WI38 (cell line): Measurements from ENCODE around the gene RAD51AP2.

Source experiments
- H3K4me3 ChIP-seq: 2 replicates; pipeline ENCODE4 v1.5.1; 2011; ENCODE audit warnings: low read depth, mild to moderate bottlenecking, control low read depth, low read length
- CTCF ChIP-seq: IDR thresholded peaks from 2 replicates; pipeline ENCODE4 v1.5.1; 2012; ENCODE audit warnings: low read depth, mild to moderate bottlenecking, control low read depth, low read length

Gene RAD51AP2

GRCh38 chr2:17541531-17541950 lies 23.3 kb upstream of the RAD51AP2 start:
- TF ChIP-seq CTCF = no peak
- no peak overlapping the region for H3K4me3 ChIP-seq

GRCh38 chr2:17540813-17541530 lies 22.7 kb upstream of the RAD51AP2 start:
- peak overlapping the region; percentile 53 for H3K4me3 ChIP-seq
- no peak for TF ChIP-seq CTCF

- no peak for TF ChIP-seq CTCF
- H3K4me3 ChIP-seq = peak within 1 kb of the TSS; percentile 53
Observed at GRCh38 chr2:17540093-17540812, 22.0 kb upstream of the RAD51AP2 start, which contains the start of gene VSNL1. Gene VSNL1 (plus strand): TSS chr2:17540696. CDS start chr2:17592075, 51,379 bp downstream.

GRCh38 chr2:17539611-17540092 lies 21.4 kb upstream of the RAD51AP2 start:
- no peak overlapping the region for H3K4me3 ChIP-seq
- TF ChIP-seq CTCF = no peak

GRCh38 chr2:17538844-17539554 lies 20.8 kb upstream of the RAD51AP2 start:
- TF ChIP-seq CTCF = no peak
- peak overlapping the region; percentile 54 for H3K4me3 ChIP-seq

GRCh38 chr2:17538022-17538843 lies 20.0 kb upstream of the RAD51AP2 start:
- peak overlapping the region; percentile 54 for H3K4me3 ChIP-seq
- TF ChIP-seq CTCF = no peak
